Umbilical cord (tissue), 2 donors: ENCODE measurements around the gene RTCA. TPM values are rescaled to one million over a fixed set of nuclear protein-coding genes. Genes with fewer than 3 reads are reported as not detected.
"Not testable (repeated sequence)": the region's sequence is repeated elsewhere in the genome, so short reads cannot be mapped to it uniquely, and the experiment has no call there.

Source experiments
- DNase-seq: peaks from one replicate; pipeline ENCODE4 v3.0.0-alpha.2; 2015; ENCODE audit warnings: low spot score
- total RNA-seq: library from RNA; depleted of rRNA; stranded (reverse); fragments of >200 nt; gene quantifications from one replicate; pipeline ENCODE4 v1.2.3, GENCODE V29; 2014; ENCODE audit warnings: low replicate concordance; ENCODE audit not compliant: insufficient read depth

The RTCA gene
- total RNA-seq, 1 donor from 2014 or later: 20.0 TPM

DNA sequence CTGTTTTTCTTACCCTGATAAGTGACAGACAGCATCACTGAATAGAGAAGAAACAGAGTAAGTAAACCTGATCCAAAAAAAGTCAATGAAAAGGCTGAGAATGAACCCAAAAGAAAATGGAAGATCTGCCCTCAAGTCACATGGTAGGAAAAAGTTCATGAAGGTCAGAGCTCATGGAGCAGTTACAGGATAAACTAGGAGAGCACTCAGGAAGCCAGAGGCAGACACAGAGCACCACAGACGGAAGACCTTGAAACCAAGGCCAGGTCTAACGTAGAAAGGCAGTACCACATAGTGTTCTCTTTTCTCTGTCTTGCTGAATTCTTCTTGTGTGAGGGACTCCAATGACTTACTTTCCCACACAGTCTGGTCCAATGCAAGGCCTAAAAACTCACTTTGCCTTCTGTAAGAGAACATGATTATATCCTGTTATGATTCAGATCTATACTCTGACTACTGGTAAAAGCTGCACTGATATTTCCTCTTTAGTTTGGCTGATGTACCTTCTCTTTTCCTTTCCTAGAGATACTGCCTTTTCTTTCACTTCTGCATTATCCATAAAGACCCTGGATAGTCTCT lies 40.8 kb downstream of the RTCA start:
- no peak for DNase-seq

DNA sequence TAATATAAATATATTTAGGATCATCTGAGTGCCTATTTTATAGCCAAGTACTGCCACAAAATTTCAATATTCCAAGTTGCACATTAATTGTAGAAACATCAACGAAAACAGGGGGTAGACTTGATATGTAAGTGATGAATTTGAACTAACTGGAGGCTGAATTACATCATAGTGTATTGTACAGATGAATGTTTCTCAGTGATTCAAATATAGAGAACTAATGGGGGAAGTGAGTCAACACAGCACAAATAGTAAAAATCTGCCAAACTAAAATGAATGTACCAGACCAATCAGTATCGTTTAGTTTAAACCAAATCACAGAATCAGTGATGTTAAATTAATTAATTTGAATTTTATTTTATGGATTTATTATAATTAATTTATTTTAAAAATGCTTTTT lies 42.8 kb downstream of the RTCA start:
- DNase-seq: no peak

DNA sequence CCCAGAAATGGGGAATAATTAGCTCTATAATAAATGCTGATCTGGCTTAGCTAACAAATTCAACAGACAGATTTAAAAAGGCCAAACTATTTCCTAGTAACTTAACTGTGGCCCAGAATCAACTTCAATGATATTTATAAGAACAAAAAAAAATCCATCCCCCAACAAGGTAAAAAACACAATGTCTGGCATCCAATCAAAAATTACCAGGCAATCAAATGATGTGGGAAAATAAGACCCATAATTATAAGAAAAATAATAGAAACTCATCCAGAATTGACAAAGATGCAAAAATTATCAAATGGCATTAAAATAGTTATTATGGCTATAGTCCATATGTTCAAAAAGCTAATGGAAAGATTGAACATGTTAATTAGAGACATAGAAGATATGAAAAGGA lies 43.8 kb downstream of the RTCA start:
- no peak for DNase-seq

DNA sequence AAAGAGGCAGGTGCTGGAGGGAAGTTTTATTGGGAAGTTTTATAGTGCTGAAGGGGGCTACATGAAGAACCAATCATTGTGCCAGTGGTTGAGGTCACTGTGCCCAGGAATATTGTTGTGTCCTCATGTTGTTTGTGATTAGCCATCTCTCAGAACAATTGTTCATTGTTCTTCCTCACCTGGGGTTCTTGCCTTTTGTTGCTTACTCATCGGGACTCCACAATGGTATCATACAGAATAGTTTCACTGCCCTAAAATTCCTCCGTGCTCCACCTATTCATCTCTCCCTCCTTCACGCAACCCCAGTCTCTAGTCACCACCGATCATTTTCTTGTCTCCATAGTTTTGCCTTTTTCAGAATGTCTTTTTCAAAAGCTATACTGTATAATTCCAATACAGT lies 47.4 kb downstream of the RTCA start:
- no peak for DNase-seq

DNA sequence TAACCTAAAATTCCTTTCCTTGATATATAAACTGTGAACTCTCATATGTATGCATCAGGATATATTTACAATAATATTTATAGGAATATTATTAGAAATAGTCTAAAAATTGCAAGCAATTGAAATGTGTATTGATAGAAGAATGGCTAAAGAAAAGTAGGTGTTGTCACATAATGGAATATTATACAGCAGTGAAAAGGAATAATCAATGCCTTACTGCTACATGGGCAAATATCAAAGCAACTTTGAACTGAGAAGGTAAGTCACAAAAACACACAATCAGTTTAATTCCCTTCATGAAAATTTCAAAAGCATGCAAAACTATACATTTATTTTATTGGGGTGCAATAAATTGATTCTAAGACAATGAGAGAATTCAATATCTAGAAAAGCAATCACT lies 50.6 kb downstream of the RTCA start:
- no peak for DNase-seq

DNA sequence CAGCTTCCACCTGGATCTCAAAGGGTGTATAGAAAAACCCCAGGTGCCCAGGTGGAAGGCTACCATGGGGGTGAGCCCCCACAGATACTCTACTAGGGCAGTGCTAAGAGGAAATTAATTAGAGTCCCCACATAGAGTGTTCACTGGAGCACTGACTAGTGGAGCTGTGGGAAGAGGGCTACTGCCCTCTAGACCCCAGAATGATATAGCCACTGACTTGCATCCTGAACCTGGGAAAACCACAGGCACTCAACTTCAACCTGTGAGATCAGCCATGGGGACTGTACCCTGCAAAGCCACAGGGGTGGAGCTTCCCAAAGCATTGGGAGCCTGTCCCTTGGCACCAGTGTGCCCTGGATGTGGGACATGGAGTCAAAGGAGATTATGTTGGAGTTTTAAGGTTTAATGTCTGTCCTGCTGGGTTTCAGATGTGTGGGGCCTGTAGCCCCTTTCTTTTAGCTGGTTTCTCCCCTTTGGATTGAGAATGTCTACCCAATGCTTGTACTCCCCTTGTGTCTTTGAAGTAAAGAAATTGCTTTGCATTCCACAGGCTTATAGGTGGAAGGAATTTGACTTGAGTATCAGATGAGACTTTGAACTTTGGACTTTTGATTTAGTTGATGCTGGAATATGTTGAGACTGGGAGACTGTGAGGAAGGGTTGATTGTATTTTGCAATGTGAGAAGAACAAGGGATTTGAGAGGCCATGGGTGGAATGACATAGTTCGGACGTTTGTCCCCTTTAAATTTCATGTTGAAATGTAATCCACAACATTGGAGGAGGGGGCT lies 54.5 kb downstream of the RTCA start:
- no peak for DNase-seq

DNA sequence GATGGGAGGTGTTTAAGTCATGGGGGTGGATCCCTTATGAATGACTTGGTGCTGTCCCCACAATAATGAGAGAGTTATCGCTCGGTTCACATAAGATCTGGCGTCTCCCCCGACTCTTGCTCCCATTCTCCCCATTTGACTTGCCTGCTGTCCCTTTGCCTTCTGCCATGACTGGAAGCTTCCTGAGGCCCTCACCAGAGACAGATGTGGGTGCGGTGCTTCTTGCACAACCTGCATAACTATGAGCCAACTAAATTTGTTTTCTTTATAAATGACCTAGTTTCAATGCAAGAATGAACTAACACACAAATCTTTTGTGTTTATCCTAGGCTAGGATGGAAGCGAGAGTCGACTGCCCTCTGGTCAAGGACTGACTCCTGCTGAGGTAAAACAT lies 55.1 kb downstream of the RTCA start:
- no peak for DNase-seq

DNA sequence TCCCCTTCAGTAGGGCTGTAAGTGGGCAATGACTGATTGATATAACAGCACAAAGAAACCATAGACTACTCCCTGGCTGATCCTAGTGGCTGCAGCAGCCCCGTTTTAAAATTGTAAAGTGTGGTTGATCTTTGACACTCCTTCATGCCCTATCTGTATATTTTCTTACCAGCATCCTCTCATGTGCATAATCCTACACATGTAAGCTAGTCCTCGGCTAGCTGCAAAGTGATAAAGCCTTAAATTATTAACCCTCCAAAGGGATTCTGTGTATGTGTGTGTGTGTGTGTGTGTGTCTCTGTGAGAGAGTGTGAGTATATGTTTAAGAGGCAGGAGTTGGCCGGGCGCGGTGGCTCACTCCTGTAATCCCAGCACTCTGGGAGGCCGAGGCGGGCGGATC lies 55.5 kb downstream of the RTCA start:
- DNase-seq: no peak

DNA sequence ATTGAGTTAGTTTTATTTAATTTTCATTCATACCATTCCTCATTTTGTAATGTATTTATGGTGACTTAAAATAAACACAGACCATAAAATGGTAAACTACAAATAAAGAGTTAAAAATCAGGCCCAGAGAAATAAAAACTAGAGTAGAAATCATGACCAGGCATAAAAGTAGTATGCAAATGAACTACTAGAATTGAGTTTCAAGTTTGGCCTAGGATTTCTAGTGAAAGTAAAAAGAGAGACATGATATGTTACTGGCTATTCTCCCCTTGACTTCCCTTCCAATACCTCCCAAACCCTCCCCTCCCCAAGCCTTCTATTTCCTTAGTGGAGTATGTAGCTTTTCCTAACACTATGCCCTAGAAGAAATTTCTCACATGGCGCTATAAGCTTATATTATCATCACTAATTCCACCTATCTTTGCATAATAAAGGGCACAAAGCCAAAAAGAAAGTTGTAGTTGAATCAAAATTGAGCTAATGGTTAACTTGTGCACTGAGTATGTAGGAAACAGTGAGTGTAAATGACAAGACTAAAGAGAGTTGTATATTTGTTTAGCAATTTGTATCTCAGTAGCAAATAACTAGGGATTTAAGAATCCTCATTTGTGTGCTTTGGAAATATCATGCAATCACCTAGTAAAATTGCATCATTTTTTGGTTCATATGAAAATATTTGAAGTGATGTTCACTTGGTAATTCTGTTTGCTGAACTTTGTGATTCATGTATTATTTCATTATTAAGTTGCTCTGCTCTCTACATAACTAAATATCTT lies 56.6 kb downstream of the RTCA start:
- peak; percentile 38 for DNase-seq

DNA sequence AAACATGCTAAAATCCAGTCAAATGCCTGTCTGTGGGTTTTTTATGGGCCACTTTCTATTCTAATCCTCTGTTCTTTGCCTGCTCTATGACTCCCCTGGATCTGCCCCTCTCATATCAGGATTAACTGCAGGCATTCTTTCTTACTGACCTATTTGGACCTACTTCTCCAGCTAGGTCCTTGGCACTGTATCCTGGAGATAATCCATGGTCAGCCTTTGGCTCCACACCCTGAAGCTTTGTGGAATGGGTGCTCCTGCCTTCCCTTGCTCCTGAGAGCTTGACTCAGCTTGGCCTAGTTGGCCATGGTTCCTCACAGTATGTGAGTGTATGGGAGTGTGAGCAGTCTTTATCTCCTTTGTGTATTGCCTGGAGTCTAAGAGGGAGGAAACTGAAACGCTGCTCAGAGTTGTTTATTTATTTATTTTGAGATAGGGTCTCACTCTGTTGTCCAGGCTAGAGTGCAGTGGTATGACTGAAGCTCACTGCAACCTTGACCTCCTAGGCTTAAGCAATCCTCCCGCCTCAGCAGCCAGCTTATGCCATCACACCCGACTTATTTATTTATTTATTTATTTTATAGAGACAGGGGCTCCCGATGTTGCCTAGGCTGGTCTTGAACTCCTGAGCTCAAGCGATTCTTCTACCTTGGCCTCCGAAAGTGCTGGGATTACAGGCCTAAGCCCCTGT lies 57.5 kb downstream of the RTCA start:
- DNase-seq: peak; percentile 87

DNA sequence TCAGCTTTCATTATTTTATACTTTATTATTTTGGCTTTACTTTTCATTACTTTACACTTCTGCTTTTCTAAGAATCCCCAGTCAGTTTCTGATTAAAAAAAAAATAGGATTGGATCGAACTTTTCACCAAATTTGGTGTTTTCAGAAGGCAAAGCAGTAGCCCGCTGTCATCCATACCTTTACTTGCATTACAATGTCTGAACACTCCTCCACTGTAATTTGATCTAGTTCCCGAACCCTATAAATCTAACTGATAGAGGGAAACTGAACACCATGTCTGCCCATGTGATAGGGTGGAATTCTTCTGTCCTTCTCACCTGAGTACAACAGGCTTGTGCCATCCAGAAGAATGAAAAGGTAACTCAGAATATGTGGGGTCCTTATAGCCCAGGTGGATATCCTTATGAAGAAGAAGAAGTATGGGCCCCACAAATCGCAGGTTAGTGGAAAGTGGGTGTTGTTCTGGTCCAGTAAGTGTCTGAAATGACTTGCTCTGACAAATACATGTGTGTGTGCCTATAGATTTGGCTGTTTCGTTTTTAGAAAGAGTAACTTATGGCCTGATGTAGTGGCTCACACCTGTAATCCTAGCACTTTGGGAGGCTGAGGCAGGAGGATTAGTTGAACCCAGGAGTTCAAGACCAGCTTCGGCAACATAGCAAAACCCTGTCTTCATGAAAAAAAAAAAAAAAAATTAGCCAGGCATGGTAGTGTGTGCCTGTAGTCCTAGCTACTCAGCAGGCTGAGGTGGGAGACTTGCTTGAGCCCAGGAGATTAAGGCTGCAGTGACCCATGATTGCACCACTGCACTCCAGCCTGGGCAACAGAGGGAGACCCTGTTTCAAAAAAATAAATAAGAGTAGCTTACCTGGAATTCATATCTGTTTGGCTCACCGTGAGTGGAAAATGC lies 59.7 kb downstream of the RTCA start:
- DNase-seq: peak; percentile 6

DNA sequence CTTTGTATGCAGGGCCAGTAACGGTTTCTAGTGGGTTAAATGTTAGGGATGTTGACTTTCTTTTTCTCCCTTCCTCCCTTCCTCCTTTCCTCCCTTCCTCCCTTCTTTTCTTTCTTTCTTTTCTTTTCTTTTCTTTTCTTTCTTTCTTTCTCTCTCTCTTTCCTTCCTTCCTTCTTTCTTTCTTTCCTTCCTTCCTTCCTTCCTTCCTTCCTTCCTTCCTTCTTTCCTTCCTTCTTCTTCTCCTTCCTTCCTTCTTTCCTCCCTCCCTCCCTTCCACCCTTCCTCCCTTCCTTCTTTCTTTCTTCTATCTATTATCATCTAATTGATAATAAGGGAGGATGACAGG lies 60.3 kb downstream of the RTCA start:
- not testable (repeated sequence) for DNase-seq

DNA sequence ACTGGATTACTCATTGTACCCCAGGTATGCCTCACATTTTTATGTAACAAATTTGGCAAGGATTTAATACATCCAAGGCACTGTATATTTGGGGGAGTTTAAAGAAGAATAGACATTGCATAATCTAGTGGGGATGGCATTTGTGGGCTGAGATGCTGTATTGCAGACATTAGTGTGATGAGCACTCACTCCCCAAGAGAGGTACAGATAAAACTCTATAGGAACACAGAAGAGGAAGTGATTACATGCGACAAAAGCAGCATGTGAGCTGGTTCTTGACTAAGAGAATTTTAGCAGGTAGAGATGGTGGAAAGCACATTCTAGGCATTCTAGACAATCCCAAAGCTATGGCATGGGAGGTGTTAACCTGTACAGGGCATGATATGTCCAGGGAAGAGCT lies 62.1 kb downstream of the RTCA start:
- no peak for DNase-seq

DNA sequence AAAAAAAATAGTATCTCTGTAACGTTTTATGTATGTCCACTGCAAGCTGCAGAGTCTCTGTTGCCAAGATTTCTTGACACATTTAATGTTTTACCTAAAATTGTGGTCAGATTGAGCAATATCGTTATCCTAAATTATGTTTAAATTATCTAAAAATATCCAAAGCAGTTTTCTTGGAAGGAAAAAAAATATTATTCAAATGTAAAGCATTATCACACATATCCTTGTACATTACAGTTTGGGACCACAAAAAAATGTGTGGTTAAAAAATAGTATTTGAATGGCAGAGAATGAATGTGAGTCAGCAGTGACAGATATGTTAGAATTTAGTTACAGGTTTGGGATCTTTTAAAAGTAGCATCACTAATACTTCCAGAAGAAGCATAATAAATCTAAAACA lies 65.1 kb downstream of the RTCA start:
- not testable (repeated sequence) for DNase-seq

DNA sequence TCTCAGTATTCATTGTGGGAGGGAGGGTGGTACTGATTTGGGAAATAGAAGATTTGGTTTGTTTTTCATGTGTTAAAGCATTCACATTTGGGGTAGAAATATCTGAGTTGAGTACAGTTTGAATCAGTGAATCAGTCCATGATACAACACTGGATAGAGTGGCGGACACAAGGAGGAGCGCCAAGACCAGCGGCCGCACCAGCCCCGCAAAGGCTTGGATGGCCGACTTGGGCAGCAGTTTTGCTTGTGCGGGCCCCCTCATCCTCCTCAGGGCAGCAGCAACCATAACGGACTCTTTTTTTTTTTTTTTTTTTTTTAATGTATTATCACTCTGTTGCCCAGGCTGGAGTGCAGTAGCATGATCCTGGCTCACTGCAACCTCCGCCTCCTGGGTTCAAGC lies 66.3 kb downstream of the RTCA start:
- no peak for DNase-seq

DNA sequence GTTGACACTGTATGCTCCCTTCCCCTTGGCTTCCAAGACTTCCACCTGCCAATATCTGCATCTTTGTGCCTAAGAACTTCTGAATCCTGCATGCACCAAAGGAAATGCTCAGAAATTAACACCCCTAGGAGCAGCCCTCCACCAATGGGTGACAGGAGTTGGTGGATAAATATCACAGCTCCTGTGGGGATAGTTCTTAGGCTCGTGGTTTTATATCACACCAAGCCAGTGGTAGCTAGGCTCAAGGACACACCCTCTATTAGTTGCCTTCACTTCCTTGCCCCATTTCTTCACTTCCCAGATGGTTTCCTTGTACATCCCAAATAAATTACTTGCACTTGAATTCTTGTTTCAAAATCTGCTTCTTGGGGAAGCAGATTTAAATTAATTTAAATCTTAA lies 69.4 kb downstream of the RTCA start:
- no peak for DNase-seq

DNA sequence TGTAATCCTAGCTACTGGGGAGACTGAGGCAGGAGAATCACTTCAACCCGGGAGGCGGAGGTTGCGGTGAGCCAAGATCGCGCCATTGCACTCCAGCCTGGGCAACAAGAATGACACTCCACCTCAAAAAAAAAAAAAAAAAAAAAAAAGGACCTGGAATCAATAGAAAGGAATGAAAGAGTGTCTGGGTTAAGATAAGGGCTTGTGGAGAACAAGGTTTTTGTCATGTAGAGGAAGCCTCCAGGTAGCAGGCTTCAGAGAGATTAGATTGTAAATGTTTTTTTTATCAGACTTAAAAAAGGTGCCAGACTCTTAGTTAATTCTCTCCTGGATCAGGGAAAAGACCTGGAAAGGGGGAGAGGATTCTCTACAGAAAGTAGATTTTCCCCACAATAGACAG lies 71.9 kb downstream of the RTCA start:
- not testable (repeated sequence) for DNase-seq

DNA sequence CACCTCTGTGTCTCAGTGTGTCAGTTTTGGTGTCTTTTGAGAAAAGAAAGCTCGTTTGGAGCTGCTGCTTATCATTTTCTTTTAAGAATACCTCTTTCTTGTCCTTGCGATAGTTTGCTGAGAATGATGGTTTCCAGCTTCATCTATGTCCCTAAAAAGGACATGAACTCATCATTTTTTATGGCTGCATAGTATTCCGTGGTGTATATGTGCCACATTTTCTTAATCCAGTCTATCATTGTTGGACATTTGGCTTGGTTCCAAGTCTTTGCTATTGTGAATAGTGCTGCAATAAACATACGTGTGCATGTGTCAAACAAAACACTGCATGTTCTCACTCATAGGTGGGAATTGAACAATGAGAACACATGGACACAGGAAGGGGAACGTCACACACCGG lies 73.7 kb downstream of the RTCA start:
- not testable (repeated sequence) for DNase-seq

DNA sequence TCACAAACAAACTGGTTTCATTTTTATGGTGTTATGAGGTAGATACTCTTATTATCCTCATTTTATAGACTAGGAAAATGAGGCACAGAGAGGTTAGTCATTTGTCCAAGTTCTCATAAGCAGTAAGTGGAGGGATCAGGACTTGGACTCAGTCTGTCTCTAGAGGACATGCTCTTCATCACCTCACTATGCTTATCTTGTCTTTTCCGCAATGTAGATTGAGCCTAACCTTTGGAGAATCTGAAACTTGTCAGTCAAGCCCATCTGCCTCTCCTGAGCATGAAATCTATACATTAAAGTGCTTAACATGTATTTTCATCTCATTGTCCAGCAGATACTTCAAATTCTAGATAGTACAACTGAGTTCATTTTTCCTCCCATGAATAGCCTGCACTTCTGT lies 74.5 kb downstream of the RTCA start:
- no peak for DNase-seq

DNA sequence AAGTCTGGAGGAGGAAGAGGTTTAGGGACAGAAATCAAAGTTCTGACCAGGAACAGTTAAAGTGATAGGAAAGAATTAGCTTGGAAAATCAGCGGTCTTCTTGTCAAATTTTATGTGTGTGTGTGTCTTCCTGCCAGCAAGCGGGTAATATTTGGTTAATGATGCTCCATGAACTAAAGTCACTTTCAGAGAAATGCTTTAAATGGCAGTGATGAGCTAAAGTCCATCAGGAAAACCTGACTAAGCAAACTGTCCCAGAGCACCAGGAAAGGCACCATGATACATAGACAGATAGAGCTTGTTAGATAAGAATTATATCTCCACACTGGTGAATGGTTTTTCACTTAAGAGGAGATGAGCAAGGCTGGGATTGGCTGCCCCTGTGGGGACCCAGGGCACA lies 76.3 kb downstream of the RTCA start:
- DNase-seq: no peak
